A549 (cell line): ENCODE data around the gene LCK.

Source experiments
- CTCF ChIP-seq: fragments of >200 bp; sonication (Bioruptor Twin); formaldehyde crosslinking; IDR thresholded peaks from 3 replicates; pipeline ENCODE4 v1.5.1; 2016
- EHF ChIP-seq: fragments of 250-450 bp; sonication (Bioruptor Pico); IDR thresholded peaks from 2 replicates; pipeline ENCODE4 v1.5.0; 2020; ENCODE audit warnings: mild to moderate bottlenecking
- FOSL2 ChIP-seq, 2 experiments: fragments of 450-650 bp in 1 of 2; fragments of >200 bp in 1 of 2; sonication (Bioruptor Twin) in 1 of 2; formaldehyde crosslinking; IDR thresholded peaks; 2 replicates each; pipeline versions ENCODE4 v1.5.0 to v1.6.1; 2016 to 2020; ENCODE audit warnings: mild to moderate bottlenecking in 1 of 2, moderate library complexity in 1 of 2
- HDAC2 ChIP-seq: fragments of 200-600 bp; sonication (generic); IDR thresholded peaks from 2 replicates; pipeline ENCODE4 v1.6.1; 2016
- KDM5A ChIP-seq: fragments of 200-600 bp; sonication (generic); IDR thresholded peaks from 2 replicates; pipeline ENCODE4 v1.6.1; 2016; ENCODE audit warnings: antibody characterized with exemption, mild to moderate bottlenecking
- MYC ChIP-seq: IDR thresholded peaks from 2 replicates; pipeline ENCODE4 v1.6.1; 2012; ENCODE audit warnings: mild to moderate bottlenecking, inconsistent platforms, low read length, improper control_type of control experiment, borderline replicate concordance
- POLR2A ChIP-seq: IDR thresholded peaks from 2 replicates; pipeline ENCODE4 v1.6.1; 2012; ENCODE audit warnings: mild to moderate bottlenecking, low read length
- RCOR1 ChIP-seq: fragments of 150-350 bp; IDR thresholded peaks from 2 replicates; pipeline ENCODE4 v1.6.1; 2014; ENCODE audit warnings: antibody characterized with exemption, low read length, low read depth
- SMC3 ChIP-seq: fragments of >200 bp; sonication (Bioruptor Twin); formaldehyde crosslinking; IDR thresholded peaks from 3 replicates; pipeline ENCODE4 v1.6.1; 2018; ENCODE audit warnings: inconsistent platforms
- TP53 ChIP-seq: fragments of 250-450 bp; sonication (Bioruptor Pico); IDR thresholded peaks from 2 replicates; pipeline ENCODE4 v1.5.0; 2021; ENCODE audit warnings: mild to moderate bottlenecking, moderate library complexity
- ZNF302 ChIP-seq: fragments of 250-450 bp; sonication (Bioruptor Pico); IDR thresholded peaks from 2 replicates; pipeline ENCODE4 v1.9.0; 2021; ENCODE audit warnings: inconsistent platforms, mild to moderate bottlenecking, moderate library complexity
- TF ChIP-seq, protein P1 (sequence below): IDR thresholded peaks from 2 replicates; pipeline ENCODE4 v1.6.1; 2012
- TF ChIP-seq, protein P2 (sequence below): IDR thresholded peaks from 2 replicates; pipeline ENCODE4 v1.6.1; 2012

DNA sequence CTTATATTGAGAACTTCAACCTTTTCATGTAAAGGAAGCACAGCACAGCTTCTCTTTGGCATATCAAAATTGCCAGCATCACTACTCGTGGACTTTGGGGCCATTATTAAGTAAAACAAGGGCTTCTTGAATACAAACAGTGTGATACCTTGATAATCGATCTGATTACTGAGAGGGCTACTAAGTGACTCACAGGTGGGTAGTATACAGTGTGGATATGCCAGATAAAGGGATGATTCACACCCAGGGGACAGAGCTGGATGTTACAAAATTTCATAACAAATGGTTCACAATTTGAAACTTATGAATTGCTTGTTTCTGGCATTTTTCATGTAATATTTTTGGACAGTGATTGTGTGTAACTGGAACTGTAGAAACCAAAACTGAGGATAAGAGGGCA lies 56.3 kb downstream of the LCK start:
- TF ChIP-seq, protein P1, sequence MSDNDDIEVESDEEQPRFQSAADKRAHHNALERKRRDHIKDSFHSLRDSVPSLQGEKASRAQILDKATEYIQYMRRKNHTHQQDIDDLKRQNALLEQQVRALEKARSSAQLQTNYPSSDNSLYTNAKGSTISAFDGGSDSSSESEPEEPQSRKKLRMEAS = no peak
- TF ChIP-seq CTCF (no peak), SMC3 (no peak), EHF (CRISPR knock-in tag) (no peak), FOSL2 (IDR thresholded peaks at IDR 0.05) (no peak), FOSL2 (CRISPR knock-in tag; IDR thresholded peaks at IDR 0.05) (no peak), RCOR1 (no peak), POLR2A (no peak), HDAC2 (no peak), KDM5A (no peak), MYC (no peak), TP53 (no peak), ZNF302 (CRISPR knock-in tag) (no peak)
- TF ChIP-seq, protein P2, sequence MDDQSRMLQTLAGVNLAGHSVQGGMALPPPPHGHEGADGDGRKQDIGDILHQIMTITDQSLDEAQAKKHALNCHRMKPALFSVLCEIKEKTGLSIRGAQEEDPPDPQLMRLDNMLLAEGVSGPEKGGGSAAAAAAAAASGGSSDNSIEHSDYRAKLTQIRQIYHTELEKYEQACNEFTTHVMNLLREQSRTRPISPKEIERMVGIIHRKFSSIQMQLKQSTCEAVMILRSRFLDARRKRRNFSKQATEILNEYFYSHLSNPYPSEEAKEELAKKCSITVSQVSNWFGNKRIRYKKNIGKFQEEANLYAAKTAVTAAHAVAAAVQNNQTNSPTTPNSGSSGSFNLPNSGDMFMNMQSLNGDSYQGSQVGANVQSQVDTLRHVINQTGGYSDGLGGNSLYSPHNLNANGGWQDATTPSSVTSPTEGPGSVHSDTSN = no peak
